Kidney epithelial cell (primary cell): Measurements from ENCODE around the gene ITSN1. TPM values are rescaled to one million over a fixed set of nuclear protein-coding genes. Genes with fewer than 3 reads are reported as not detected.
A peak's percentile ranks its signal among the peaks of the same experiment; 100 is the strongest.

Source experiments
- DNase-seq: peaks from one replicate; pipeline ENCODE4 v3.0.0-alpha.2; 2010; ENCODE audit warnings: low read depth
- H3K27me3 ChIP-seq: 2 replicates; pipeline ENCODE4 v1.6.0; 2011; ENCODE audit warnings: low read length; ENCODE audit not compliant: control insufficient read depth, insufficient read depth
- H3K36me3 ChIP-seq: 2 replicates; pipeline ENCODE4 v1.5.1; 2011; ENCODE audit warnings: low read length; ENCODE audit not compliant: control insufficient read depth, insufficient read depth
- H3K4me3 ChIP-seq: 2 replicates; pipeline ENCODE4 v1.5.1; 2011; ENCODE audit warnings: low read depth, mild to moderate bottlenecking, control low read depth, low read length
- total RNA-seq: library from RNA; depleted of rRNA; stranded (reverse); fragments of >200 nt; gene quantifications from 2 replicates; pipeline ENCODE4 v1.2.3, GENCODE V29; 2015
- TF ChIP-seq, protein P1 (sequence below): IDR thresholded peaks from 2 replicates; pipeline ENCODE4 v1.5.1; 2011; ENCODE audit warnings: mild to moderate bottlenecking, moderate library complexity, low read length, control low read depth, inconsistent platforms; ENCODE audit not compliant: insufficient read depth, poor library complexity, severe bottlenecking

ITSN1 gene
- total RNA-seq, 1 donor from 2014 or later: 20.4 TPM

DNA sequence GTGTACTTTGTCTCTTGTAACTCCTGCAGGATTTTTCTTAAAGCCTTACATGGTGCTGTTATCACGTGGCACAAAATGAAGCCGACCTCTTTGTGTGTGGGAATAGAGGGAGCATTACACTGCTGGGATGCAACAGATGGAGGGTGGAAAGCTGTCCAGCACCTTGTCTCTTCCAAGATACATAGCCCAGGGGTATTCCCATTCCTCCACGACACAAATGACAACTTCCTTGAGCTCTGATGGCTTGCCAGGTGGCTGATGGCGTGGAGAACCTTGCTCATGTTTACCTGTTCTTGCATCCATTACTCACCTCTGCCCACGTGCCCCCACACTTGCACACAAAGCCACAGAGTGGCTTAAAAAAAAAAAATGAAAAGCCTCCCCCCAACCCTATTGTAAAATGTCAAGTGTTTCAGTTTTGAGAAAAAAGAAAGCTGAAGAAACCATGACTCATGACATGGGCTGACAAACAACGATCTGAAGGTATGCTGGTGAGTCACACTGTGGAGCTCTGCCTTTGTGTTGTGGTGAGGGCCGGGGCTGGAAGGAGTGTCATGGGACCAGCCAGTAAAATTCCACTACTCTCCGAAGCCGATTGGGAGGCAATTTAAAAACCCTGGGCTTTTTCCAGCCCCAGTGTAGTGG lies 305.3 kb downstream of the ITSN1 start:
- TF ChIP-seq, protein P1, sequence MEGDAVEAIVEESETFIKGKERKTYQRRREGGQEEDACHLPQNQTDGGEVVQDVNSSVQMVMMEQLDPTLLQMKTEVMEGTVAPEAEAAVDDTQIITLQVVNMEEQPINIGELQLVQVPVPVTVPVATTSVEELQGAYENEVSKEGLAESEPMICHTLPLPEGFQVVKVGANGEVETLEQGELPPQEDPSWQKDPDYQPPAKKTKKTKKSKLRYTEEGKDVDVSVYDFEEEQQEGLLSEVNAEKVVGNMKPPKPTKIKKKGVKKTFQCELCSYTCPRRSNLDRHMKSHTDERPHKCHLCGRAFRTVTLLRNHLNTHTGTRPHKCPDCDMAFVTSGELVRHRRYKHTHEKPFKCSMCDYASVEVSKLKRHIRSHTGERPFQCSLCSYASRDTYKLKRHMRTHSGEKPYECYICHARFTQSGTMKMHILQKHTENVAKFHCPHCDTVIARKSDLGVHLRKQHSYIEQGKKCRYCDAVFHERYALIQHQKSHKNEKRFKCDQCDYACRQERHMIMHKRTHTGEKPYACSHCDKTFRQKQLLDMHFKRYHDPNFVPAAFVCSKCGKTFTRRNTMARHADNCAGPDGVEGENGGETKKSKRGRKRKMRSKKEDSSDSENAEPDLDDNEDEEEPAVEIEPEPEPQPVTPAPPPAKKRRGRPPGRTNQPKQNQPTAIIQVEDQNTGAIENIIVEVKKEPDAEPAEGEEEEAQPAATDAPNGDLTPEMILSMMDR: no peak
- no peak overlapping the region for H3K4me3 ChIP-seq
- peak; percentile 99 for DNase-seq
- no peaks in the 10 kb centered on the region for H3K27me3 ChIP-seq
- no peaks in the 10 kb centered on the region for H3K36me3 ChIP-seq

GRCh38 chr21:33948096-33948950 lies 306.0 kb downstream of the ITSN1 start:
- Histone ChIP-seq H3K4me3 (no peak overlapping the region), H3K36me3 (no peaks in the 10 kb centered on the region), H3K27me3 (no peaks in the 10 kb centered on the region)
- TF ChIP-seq, protein P1: no peak
- DNase-seq: no peak

- TF ChIP-seq, protein P1: no peak
- no peak overlapping the region for H3K4me3 ChIP-seq
- H3K36me3 ChIP-seq: no peaks in the 10 kb centered on the region
- no peaks in the 10 kb centered on the region for H3K27me3 ChIP-seq
- DNase-seq: no peak
Measured at GRCh38 chr21:33948951-33949444, 306.7 kb downstream of the ITSN1 start.

Other genes starting within 250 kb of the ITSN1 start
- gene IFNGR2, start 239.1 kb upstream of the ITSN1 start, total RNA-seq: 64.1 and 66.5 TPM in 2 replicates
- gene TMEM50B, start 162.5 kb upstream of the ITSN1 start, total RNA-seq: 29.4 and 32.0 TPM in 2 replicates
- gene DNAJC28, start 150.8 kb upstream of the ITSN1 start, total RNA-seq: 2.4 and 3.1 TPM in 2 replicates
- gene GART, start 100.4 kb upstream of the ITSN1 start, total RNA-seq: 114 and 161 TPM in 2 replicates
- gene SON, start 99.5 kb upstream of the ITSN1 start, total RNA-seq: 139 and 291 TPM in 2 replicates
- gene DONSON, start 53.8 kb upstream of the ITSN1 start, total RNA-seq: 6.8 and 9.1 TPM in 2 replicates
- 12.6 and 22.7 TPM in 2 replicates for gene CRYZL1, start 760 bp upstream of the ITSN1 start, total RNA-seq